Measurements from ENCODE around the gene TROAP. TPM values are rescaled to one million over a fixed set of nuclear protein-coding genes. Genes with fewer than 3 reads are reported as not detected.

TROAP gene
- total RNA-seq, 1 donor from 2014 or later, result 1.4 TPM

- no peak for TF ChIP-seq CTCF (IDR thresholded peaks at IDR 0.05)
- Histone ChIP-seq H3K4me3 (no peak overlapping the region), H3K4me1 (peaks cover 23% of the 10 kb centered on the region), H3K36me3 (no peaks in the 10 kb centered on the region), H3K27me3 (ENCODE audit: low read depth) (peaks cover 69% of the 10 kb centered on the region), H3K27ac (no peak overlapping the region), H3K9me3 (no peaks in the 10 kb centered on the region)
- ATAC-seq (no peak), DNase-seq (no peak)
- intact Hi-C loops (cut with DNase I), result no loop called here
These were observed 11.2 kb downstream of the TROAP start for GRCh38 chr12:49334226-49334625.

GRCh38 chr12:49334681-49335080, 11.6 kb downstream of the TROAP start:
- no peak overlapping the region for H3K27ac ChIP-seq
- no peak for TF ChIP-seq CTCF (IDR thresholded peaks at IDR 0.05)
- ATAC-seq, result no peak
- H3K4me3 ChIP-seq, result no peak overlapping the region
- peaks cover 73% of the 10 kb centered on the region for H3K27me3 ChIP-seq (ENCODE audit: low read depth)
- H3K36me3 ChIP-seq, result no peaks in the 10 kb centered on the region
- H3K9me3 ChIP-seq, result no peaks in the 10 kb centered on the region
- no peak for DNase-seq
- peaks cover 23% of the 10 kb centered on the region for H3K4me1 ChIP-seq
- intact Hi-C loops (cut with DNase I), result no loop called here

GRCh38 chr12:49335118-49335954, 12.3 kb downstream of the TROAP start:
- no peaks in the 10 kb centered on the region for H3K9me3 ChIP-seq
- no peak for DNase-seq
- ATAC-seq, result no peak
- peaks cover 23% of the 10 kb centered on the region for H3K4me1 ChIP-seq
- no peaks in the 10 kb centered on the region for H3K36me3 ChIP-seq
- H3K27ac ChIP-seq, result no peak overlapping the region
- intact Hi-C loops (cut with DNase I), result no loop called here
- H3K27me3 ChIP-seq (ENCODE audit: low read depth), result peaks cover 75% of the 10 kb centered on the region
- H3K4me3 ChIP-seq, result no peak overlapping the region
- no peak for TF ChIP-seq CTCF (IDR thresholded peaks at IDR 0.05)

- no peak for ATAC-seq
- Histone ChIP-seq H3K27me3 (ENCODE audit: low read depth) (peaks cover 75% of the 10 kb centered on the region), H3K9me3 (no peaks in the 10 kb centered on the region), H3K4me3 (peak overlapping the region; percentile 43), H3K27ac (no peak overlapping the region), H3K36me3 (no peaks in the 10 kb centered on the region), H3K4me1 (peaks cover 23% of the 10 kb centered on the region)
- intact Hi-C loops (cut with DNase I), result no loop called here
- no peak for DNase-seq
- no peak for TF ChIP-seq CTCF (IDR thresholded peaks at IDR 0.05)
These were observed 13.0 kb downstream of the TROAP start for GRCh38 chr12:49335955-49336644.

GRCh38 chr12:49336645-49337584, 13.9 kb downstream of the TROAP start, which contains the start of gene C1QL4:
Gene C1QL4, minus strand, starts transcription at chr12:49337188. Its CDS starts 711 bp downstream, at chr12:49336477.
- Histone ChIP-seq H3K27me3 (ENCODE audit: low read depth) (peaks cover 82% of the 10 kb centered on the region), H3K4me3 (peak within 1 kb of the TSS; percentile 43), H3K36me3 (no peaks in the 10 kb centered on the region), H3K4me1 (peaks cover 24% of the 10 kb centered on the region), H3K9me3 (no peaks in the 10 kb centered on the region), H3K27ac (no peak within 1 kb of the TSS)
- DNase-seq (peak; percentile 87), ATAC-seq (peak; percentile 93 to 94)
- intact Hi-C loops (cut with DNase I), result no loop called here
- TF ChIP-seq CTCF (IDR thresholded peaks at IDR 0.05), result peak; percentile 93
